SH-SY5Y (cell line): ENCODE results near the gene RNASE11.

Source experiments
- GATA2 ChIP-seq: IDR thresholded peaks from 2 replicates; pipeline ENCODE4 v1.6.1; 2011; ENCODE audit warnings: mild to moderate bottlenecking, low read depth, low read length
- GATA3 ChIP-seq: IDR thresholded peaks from 2 replicates; pipeline ENCODE4 v1.6.1; 2011; ENCODE audit warnings: low read depth, mild to moderate bottlenecking, low read length, moderate library complexity

GRCh38 chr14:20597108-20597507 is 9.3 kb upstream of the RNASE11 start:
- TF ChIP-seq GATA3 (no peak), GATA2 (no peak)
